ENCODE data around the gene OSBPL2. TPM values are rescaled to one million over a fixed set of nuclear protein-coding genes. Genes with fewer than 3 reads are reported as not detected.

The OSBPL2 gene
- total and polyA plus RNA-seq, 9 of the 15 experiments (the other 6 are each of a cell fraction or from before 2014, with no cell fraction given): 2.5 to 25.6 (median 14.1) TPM

- TF ChIP-seq MGA (IDR thresholded peaks at IDR 0.05) (no peak), SRSF1 (IDR thresholded peaks at IDR 0.05; ENCODE audit: low read depth, low read length) (no peak), IRF2 (CRISPR knock-in tag; IDR thresholded peaks at IDR 0.05) (no peak), NFIC (IDR thresholded peaks at IDR 0.05) (no peak), ARID3A (IDR thresholded peaks at IDR 0.05; ENCODE audit: borderline replicate concordance, low read depth, low read length) (no peak), MYC (IDR thresholded peaks at IDR 0.05; ENCODE audit: low read depth, low read length) (no peak), MYC (CRISPR knock-in tag; IDR thresholded peaks at IDR 0.05; ENCODE audit: borderline replicate concordance, low read depth) (no peak), TOE1 (IDR thresholded peaks at IDR 0.05; ENCODE audit: borderline replicate concordance) (no peak), TOE1 (CRISPR knock-in tag; IDR thresholded peaks at IDR 0.05; ENCODE audit: borderline replicate concordance, low read depth) (no peak), JUN (IDR thresholded peaks at IDR 0.05; ENCODE audit: borderline replicate concordance, low read depth, low read length) (no peak), JUN (CRISPR knock-in tag; IDR thresholded peaks at IDR 0.05; ENCODE audit: borderline replicate concordance) (no peak)
- TF ChIP-seq, protein P1, sequence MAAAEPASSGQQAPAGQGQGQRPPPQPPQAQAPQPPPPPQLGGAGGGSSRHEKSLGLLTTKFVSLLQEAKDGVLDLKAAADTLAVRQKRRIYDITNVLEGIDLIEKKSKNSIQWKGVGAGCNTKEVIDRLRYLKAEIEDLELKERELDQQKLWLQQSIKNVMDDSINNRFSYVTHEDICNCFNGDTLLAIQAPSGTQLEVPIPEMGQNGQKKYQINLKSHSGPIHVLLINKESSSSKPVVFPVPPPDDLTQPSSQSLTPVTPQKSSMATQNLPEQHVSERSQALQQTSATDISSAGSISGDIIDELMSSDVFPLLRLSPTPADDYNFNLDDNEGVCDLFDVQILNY (CRISPR knock-in tag; IDR thresholded peaks at IDR 0.05): no peak
These were observed 71.8 kb downstream of the OSBPL2 start (continued) for GRCh38 chr20:62309947-62310756.

Data from K562 (cell line).